GM10266 (cell line): Measurements from ENCODE around the gene MYO10.

ENCODE experiments used
- DNase-seq: peaks from one replicate; pipeline ENCODE4 v3.0.0; 2012; ENCODE audit errors: extremely low spot score
- TF ChIP-seq, protein P1 (sequence below): IDR thresholded peaks from 2 replicates; pipeline ENCODE4 v1.5.1; 2012; ENCODE audit warnings: mild to moderate bottlenecking, low read depth; ENCODE audit not compliant: control insufficient read depth, insufficient read depth; ENCODE audit errors: missing control alignments

MYO10 gene

DNA sequence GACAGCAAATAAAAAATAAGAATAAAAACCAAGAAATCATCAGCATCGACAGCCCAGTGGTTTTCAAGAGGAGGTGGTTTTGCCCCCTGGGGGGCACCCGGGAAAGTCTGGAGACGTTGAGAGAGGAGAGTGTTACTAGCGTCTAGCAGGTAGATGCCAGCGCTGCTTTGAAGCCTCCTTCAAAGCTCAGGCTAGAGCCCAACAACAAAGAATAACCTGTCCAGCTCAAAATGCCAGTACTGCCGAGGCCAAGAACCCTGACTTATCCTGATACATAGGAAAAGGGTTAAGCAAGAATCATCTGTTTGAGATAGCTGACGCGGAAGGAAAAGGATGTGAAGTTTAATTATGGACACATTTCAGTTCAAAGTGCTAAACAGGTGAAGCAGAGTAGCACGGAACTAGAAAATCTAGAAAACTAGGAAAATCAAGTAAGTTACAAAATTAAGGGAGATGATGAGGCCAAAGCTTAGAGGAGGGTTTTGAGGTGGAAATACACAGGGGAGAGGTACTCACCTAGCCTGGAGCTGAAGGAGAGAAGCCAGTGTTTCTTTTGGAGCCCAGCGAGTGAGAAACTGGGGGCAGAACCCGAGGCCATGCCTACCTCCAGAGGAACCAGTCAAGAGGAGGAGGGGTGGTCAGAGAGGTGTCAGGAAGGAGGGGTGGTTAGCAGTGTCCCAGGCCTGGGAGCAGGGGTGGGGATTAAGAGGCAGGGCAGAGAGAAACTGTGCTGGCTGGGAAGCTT is 198.3 kb downstream of the MYO10 start:
- no peak for DNase-seq
- TF ChIP-seq, protein P1, sequence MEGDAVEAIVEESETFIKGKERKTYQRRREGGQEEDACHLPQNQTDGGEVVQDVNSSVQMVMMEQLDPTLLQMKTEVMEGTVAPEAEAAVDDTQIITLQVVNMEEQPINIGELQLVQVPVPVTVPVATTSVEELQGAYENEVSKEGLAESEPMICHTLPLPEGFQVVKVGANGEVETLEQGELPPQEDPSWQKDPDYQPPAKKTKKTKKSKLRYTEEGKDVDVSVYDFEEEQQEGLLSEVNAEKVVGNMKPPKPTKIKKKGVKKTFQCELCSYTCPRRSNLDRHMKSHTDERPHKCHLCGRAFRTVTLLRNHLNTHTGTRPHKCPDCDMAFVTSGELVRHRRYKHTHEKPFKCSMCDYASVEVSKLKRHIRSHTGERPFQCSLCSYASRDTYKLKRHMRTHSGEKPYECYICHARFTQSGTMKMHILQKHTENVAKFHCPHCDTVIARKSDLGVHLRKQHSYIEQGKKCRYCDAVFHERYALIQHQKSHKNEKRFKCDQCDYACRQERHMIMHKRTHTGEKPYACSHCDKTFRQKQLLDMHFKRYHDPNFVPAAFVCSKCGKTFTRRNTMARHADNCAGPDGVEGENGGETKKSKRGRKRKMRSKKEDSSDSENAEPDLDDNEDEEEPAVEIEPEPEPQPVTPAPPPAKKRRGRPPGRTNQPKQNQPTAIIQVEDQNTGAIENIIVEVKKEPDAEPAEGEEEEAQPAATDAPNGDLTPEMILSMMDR: no peak

DNA sequence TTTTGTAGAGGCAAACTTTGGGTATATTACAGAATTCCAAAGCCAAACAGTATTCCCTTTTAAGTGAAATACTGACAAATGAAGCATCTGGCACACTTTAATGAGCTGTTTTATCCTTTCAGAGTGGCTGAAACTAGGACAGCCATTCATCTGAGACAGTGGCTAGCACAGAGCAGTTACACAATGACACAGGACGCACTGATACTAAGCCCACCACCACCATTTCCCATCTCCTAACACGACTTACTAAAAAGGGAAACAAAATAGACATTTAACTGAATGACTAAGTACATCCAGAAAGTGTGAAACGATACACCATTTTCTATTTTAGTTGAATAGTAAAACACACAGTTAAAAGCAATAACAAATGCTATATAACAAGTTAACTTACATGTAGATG is 198.9 kb downstream of the MYO10 start:
- no peak for DNase-seq
- TF ChIP-seq, protein P1: no peak

DNA sequence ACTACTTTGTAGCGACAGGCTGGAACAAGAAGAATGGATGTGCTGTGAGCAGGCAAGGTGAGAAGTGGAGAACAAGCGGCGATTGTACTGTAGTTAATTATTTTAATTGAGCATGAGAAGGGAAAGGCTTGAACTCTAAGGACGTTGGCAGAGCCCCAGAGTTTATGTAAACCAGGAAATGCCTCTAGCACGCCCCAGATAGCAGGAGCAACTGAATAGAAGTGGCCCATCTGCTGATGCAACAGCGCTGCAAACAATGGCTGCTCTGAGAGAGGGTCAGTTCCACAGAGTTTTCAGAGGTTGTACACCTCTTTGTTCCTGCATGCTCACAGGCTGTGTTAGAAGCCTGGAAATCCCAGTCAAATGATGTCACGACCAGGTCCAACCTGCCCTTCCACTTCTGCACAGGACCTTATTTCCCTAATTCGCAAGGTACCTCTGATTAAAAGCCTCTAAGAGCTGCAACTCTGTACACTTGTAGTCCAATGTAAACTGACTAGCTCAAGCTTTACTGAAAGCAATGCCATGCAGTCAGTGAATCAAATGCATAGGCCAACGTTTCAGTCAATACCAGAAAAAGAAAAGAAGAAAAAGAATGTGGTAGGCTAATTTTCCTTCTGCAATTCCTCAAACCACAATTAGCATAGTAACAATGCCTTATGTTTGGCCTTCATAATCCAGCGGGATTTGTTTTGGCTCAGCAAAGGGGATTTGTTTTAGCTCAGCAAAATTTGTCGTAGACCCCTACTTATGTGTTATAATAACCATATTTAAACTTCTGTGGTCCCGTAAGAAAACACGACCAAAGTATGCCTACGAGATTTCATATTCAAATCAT is 199.7 kb downstream of the MYO10 start:
- TF ChIP-seq, protein P1: no peak
- no peak for DNase-seq

DNA sequence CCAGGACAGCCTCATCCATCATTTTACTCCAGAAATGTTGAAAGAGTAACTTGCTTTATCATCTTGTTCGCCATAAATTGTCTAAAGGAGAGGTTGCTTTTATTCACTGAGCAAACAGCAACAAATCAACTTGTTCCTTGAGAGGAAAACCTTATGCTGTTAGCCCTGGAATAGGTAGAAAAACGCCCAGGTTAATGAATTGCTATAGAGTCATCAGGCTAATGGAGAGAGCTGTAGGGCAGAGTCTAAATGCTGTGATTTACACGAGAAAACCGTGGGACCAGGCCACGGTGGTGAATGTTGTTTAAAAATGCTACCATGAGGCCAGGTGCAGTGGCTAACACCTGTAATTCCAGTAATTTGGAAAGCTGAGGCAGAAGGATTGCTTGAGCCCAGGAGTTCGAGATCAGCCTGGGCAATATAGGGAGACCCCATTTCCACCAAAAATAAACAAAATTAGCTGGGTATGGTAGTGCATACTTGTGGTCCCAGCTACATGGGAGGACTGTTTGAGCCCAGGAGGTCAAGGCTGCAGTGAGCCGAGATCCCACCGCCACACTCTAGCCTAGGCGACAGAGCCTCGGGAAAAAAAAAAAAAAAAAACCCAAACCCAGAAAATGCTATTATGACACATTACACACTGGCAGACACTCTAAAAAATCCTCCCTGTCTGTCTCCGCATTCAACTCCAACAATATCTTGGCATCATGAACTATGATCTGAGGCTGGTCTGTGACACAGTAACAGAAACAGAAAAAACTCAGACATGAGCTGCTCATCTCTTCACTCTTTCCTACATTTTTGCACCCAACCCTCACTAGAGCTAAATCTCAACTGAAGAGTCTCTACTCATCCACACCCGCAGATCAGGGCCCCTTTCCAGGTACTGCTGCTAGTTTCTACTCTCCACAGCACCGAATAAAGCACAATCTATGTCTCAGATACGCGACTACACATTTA is 200.7 kb downstream of the MYO10 start:
- DNase-seq: no peak
- TF ChIP-seq, protein P1: no peak

DNA sequence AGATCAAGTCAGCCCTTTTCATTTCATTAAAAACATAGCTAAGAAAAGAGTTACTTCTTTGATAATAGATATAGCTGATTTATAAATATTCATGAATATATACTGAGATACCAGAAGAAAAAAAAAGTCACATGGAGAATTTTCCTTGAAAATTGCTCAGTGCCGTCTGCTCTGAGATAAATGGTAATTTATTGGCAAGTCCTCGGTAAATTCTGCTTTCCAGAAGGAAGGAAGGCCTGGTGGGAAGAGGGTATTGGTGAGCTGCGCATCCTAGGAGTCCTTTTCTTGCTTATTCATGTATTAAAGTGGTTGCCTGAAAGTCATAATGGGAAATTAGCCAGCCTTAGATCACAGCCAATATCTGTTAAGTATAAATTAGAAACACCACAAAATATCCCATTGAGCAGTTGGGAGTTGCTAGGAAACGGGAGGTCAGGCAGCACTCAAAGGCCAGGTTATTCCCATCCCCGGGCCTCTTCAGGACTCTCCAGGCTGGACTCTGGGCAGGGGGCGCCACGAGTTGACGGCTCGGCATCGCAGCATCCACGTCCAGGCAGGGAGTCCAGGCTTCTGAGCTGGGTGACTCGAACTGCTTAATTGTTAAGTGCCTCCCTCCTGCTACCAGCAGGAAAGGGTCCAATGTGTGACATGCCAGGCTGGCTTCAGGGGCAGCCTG is 202.6 kb downstream of the MYO10 start:
- no peak for DNase-seq
- TF ChIP-seq, protein P1: no peak

DNA sequence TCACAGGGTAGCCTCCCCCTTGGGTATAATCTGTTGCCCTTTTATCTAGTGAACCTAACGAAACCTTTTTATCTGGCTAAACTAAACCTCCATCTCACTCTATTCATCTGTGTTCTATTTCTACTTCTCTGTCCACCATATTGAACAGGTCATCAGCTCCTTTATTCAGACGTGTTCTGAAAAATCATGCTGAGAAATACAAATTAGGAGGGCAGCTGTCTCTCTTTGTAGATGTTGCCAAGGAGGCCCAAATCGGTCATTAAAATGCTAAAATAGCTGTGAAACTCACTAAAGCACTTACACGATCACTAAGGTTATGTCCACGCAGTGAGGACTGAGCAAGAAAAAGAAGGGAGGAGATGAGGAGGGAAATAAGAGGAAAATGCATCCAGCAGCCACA is 203.7 kb downstream of the MYO10 start:
- no peak for DNase-seq
- TF ChIP-seq, protein P1: no peak
